ENCODE data around the gene CXCR1.

CXCR1 gene

GRCh38 chr2:218166791-218167190, at the start of gene CXCR1:
Gene CXCR1 (minus strand): TSS chr2:218166962. CDS start chr2:218165211, 1,751 bp downstream.
- no peak within 1 kb of the TSS for H3K4me3 ChIP-seq (ENCODE audit: low read depth, low read length)
- no peak for TF ChIP-seq CTCF (IDR thresholded peaks at IDR 0.05; ENCODE audit: insufficient read depth, low read length, missing control alignments)
- ChIA-PET POLR2A (no interaction called here), CTCF (interaction anchor here (0.9 to 2.2 kb wide), 3 partner anchors 17 to 173 kb away, joined by 3 to 6 read pairs (median 4); no protein-coding TSS in a partner anchor)
- DNase-seq (ENCODE audit: low read depth, low spot score): no peak

- TF ChIP-seq CTCF (IDR thresholded peaks at IDR 0.05; ENCODE audit: insufficient read depth, low read length, missing control alignments): no peak
- CTCF ChIA-PET: interaction anchor here (0.7 to 2.0 kb wide), 4 partner anchors 16 to 55 kb away, joined by 3 to 7 read pairs (median 5); partner anchors contain the start of gene PNKD
- POLR2A ChIA-PET: interaction anchor here (0.6 to 1.3 kb wide), 4 partner anchors 13 to 764 kb away, joined by 3 to 4 read pairs (median 3); no protein-coding TSS in a partner anchor
- DNase-seq (ENCODE audit: low read depth, low spot score): no peak
- H3K4me3 ChIP-seq (ENCODE audit: low read depth, low read length): peak overlapping the region; percentile 93
These were observed 49.5 kb upstream of the CXCR1 start for GRCh38 chr2:218216336-218216673.

- no peak overlapping the region for H3K4me3 ChIP-seq (ENCODE audit: low read depth, low read length)
- CTCF ChIA-PET: no interaction called here
- no peak for DNase-seq (ENCODE audit: low read depth, low spot score)
- POLR2A ChIA-PET: no interaction called here
- no peak for TF ChIP-seq CTCF (IDR thresholded peaks at IDR 0.05; ENCODE audit: insufficient read depth, low read length, missing control alignments)
These were observed 47.4 kb upstream of the CXCR1 start for GRCh38 chr2:218214116-218214515.

GRCh38 chr2:218209078-218209477, 42.3 kb upstream of the CXCR1 start:
- no peak for TF ChIP-seq CTCF (IDR thresholded peaks at IDR 0.05; ENCODE audit: insufficient read depth, low read length, missing control alignments)
- H3K4me3 ChIP-seq (ENCODE audit: low read depth, low read length): no peak overlapping the region
- ChIA-PET CTCF (interaction anchor here (0.6 to 1.8 kb wide), 4 partner anchors 18 to 37 kb away, joined by 3 to 5 read pairs (median 4); no protein-coding TSS in a partner anchor), POLR2A (no interaction called here)
- no peak for DNase-seq (ENCODE audit: low read depth, low spot score)

- CTCF ChIA-PET: interaction anchor here (1.0 to 1.1 kb wide), 2 partner anchors 15 to 17 kb away, joined by 3 read pairs; no protein-coding TSS in a partner anchor
- POLR2A ChIA-PET: no interaction called here
- no peak for DNase-seq (ENCODE audit: low read depth, low spot score)
- H3K4me3 ChIP-seq (ENCODE audit: low read depth, low read length): no peak overlapping the region
- no peak for TF ChIP-seq CTCF (IDR thresholded peaks at IDR 0.05; ENCODE audit: insufficient read depth, low read length, missing control alignments)
These were observed 35.5 kb upstream of the CXCR1 start for GRCh38 chr2:218202266-218202665.

- no peak overlapping the region for H3K4me3 ChIP-seq (ENCODE audit: low read depth, low read length)
- ChIA-PET CTCF (interaction anchor here (1.8 kb wide), 1 partner anchor 10 kb away, joined by 8 read pairs; no protein-coding TSS in a partner anchor), POLR2A (no interaction called here)
- DNase-seq (ENCODE audit: low read depth, low spot score): no peak
- TF ChIP-seq CTCF (IDR thresholded peaks at IDR 0.05; ENCODE audit: insufficient read depth, low read length, missing control alignments): no peak
These were observed 30.2 kb upstream of the CXCR1 start for GRCh38 chr2:218196974-218197373.

All from AG04449 (cell line).